Heart left ventricle (tissue), 13 donors: Measurements from ENCODE around the gene RAB32.

Source experiments
- POLR2A ChIP-seq, 2 donors: fragments of 450-650 bp; IDR thresholded peaks; one replicate each; pipeline ENCODE4 v1.6.1; 2017; ENCODE audit warnings: antibody characterized with exemption in 2 of 2, mild to moderate bottlenecking in 2 of 2, moderate library complexity in 2 of 2
- TF ChIP-seq, protein P1 (sequence below), 12 donors: fragments of 200-600 bp; sonication (generic) in 4 of 12; IDR thresholded peaks; one replicate each; pipeline versions ENCODE4 v1.5.0 to v1.8.0; 2018 to 2022; ENCODE audit warnings: antibody characterized with exemption in 12 of 12, mild to moderate bottlenecking in 5 of 12
- donor health status: ischemic (EF 13 %, LVEDD 7.1; RV severe dilation, severe dysfunction).
- donor health status: DM: no; HTN: yes; CAD: no.
- donor health status: DM: no; HTN: no; CAD: no.
- donor health status: ischemic (EF 25% LVEDD 6.9; RV normal size, moderate dysfunction).
- donor health status: ischemic (EF 25% LVEDD 5.7; RV mildly dilated, moderate dysfunction).
- donor health status: ischemic (EF 35%, LVEDD 5.7; RV mildly dilated, moderate dysfunction).
- donor health status: nonischemic (EF 11% LVEDD 7.7; RV severe dilation, severe dysfunction).
- donor health status: DM: yes; HTN: yes; CAD: no.
- donor health status: PGD.
- donor health status: ischemic (EF 29% LVEDD 5.4; RV normal size, mild dysfunction).
- donor health status: nonischemic (EF 23%, LVEDD 6.1; RV moderate dilation, normal function).

DNA sequence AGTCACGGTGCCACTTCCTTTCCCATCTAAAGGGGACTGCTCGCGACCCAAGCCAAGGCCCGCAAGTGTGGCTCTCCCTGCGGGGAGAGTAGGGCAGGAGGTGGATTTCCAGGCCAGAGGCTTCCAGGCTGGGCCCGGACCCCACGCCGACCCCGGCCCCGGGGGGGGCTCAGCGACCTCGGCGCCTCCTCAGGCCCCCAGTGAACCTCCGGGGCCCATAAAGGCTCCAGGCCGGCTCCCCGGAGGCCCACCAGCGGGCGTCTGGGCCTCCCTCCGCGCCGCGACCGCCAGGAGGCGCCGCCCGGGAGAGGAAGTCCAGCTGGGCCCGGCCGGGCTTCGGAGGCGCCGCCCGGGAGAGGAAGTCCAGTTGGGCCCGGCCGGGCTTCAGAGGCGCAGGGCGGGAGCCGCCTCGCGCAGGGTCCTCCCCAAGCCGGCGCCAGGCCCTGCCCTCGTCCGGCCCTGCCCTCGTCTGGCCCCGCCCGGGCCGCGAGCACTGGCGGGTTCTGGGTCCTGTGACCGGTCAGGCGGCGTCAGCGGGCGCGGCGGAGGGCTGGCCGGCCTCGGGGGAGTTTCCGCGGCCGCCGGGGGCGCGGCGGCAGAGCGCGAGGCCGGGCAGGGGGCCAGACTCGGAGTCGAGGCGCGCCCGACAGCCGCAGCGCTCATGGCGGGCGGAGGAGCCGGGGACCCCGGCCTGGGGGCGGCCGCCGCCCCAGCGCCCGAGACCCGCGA is at the start of gene RAB32:
- TF ChIP-seq, protein P1, sequence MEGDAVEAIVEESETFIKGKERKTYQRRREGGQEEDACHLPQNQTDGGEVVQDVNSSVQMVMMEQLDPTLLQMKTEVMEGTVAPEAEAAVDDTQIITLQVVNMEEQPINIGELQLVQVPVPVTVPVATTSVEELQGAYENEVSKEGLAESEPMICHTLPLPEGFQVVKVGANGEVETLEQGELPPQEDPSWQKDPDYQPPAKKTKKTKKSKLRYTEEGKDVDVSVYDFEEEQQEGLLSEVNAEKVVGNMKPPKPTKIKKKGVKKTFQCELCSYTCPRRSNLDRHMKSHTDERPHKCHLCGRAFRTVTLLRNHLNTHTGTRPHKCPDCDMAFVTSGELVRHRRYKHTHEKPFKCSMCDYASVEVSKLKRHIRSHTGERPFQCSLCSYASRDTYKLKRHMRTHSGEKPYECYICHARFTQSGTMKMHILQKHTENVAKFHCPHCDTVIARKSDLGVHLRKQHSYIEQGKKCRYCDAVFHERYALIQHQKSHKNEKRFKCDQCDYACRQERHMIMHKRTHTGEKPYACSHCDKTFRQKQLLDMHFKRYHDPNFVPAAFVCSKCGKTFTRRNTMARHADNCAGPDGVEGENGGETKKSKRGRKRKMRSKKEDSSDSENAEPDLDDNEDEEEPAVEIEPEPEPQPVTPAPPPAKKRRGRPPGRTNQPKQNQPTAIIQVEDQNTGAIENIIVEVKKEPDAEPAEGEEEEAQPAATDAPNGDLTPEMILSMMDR (IDR thresholded peaks at IDR 0.05): peak; percentile 65 to 95 (median 80)
- peak in 1 of 2 donors; percentile 74 for TF ChIP-seq POLR2A (IDR thresholded peaks at IDR 0.05)
